Measurements from ENCODE around the gene BTBD2.
"Not testable (repeated sequence)": the region's sequence is repeated elsewhere in the genome, so short reads cannot be mapped to it uniquely, and the experiment has no call there.

The BTBD2 gene

DNA sequence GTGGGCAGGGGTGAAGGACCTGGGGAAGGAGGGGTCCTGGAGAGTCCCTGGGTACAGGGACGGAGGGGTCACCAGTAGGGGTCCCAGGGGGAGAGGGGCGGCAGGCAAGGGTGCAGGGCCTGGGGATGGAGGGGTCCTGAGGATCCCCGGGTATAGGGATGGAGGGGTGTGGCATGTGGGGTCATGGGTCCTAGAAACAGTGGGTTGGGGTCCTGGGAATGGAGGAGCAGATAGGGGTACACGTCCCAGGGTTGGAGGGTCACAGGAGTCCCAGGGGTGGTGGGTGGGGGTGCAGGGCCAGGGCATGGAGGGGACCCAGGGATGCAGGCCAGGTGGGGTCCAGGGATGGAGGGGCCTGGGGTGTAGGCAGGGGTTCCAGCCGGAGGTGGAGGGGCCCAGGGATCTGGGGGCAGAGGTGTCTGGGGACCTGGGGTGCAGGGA is 1.4 kb downstream of the BTBD2 start:
- no peak for DNase-seq (ENCODE audit: low spot score)

DNA sequence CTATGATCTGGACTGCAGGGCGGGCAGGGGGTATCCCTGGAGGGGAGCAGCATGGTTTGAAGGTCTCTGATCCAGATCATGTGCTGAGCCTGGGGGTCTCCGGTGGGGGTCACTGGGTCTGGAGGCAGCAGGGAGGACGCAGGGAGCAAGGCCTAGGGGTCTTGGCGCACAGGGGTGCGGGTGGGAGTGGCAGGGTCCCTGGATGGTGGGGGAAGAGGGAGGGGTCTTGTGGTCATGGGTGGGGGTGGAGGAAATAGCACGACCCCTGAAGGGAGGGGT is 1.9 kb downstream of the BTBD2 start:
- no peak for DNase-seq (ENCODE audit: low spot score)

DNA sequence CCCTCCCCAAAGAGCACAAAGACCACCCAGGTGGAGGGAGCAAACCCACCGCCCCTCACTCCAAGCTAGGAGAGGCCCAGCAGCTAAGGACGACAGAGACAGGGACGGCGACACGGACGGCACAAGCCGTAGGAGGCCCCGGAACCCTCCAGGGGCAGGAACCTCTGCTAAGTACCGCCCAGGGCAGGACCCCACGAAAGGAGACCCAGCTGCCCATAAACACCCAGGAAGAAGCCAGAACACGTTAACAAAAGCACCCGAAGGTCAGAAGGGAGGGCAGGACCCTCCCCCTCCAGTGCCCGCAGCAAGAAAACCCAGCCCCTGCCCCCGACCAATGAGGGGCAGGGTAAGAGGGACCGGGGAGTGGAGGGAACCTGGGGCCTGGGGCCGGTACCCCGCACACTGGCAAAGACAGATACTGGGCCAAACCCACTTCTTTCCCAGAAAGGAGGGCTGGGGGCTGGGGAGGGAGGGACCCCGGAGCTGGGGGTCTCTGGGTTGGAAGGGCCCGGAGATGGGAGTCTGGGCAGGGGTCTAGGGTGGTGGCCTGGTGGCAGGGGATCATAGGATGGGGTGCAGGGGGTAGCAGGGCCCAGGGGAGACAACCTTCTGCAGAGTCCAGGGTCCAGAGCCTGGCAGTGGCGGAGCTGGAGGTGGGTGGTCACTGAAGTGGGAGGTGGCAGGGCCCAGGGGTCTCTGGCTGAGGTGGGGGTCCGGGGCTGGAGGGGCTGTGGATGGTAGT is 2.4 kb downstream of the BTBD2 start:
- no peak for DNase-seq (ENCODE audit: low spot score)

DNA sequence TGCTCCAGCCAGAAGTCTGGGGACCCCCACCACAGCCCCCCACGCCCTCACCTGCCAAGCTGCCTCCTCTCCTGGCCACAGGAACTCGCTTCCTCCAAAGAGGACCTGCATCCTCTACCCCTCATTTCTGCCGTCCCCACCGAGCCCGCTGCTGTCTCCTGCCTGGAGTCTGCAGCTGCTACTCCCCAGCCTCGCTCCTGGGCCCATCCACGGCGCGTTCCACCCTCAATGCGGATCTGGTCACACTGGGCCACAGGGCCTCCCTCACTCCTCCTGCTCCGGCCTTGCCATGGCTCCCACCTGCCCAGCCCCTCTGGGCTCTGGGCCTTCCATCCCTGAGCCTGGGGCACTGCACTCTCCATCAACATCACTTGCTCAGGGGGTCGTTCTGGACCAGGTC is 4.3 kb downstream of the BTBD2 start:
- no peak for DNase-seq (ENCODE audit: low spot score)

DNA sequence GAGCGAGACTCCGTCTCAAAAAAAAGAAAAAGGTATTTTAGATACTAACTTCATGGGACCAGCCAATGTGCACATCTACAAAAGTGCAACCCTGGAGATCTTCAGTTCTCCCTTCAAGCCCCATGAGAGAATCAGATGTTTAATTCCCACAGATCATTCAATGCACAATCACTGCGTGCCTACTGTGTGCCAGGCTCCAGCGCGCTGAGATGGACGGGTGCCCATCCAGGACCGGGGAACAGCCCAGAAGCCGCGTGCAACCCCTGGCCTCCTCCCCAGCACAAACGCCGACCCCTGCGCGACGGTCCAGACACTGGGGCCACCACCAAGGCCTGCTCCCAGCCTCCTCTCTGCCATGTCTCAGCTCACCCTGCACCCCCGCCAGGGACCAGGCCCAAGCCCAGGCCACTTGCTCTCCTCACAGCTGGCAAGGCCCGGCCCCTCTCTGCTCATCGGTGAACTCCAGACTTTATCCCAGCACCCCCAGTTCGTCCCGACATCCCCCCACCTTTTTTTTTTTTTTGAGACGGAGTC is 5.3 kb downstream of the BTBD2 start:
- DNase-seq (ENCODE audit: low spot score), result no peak

DNA sequence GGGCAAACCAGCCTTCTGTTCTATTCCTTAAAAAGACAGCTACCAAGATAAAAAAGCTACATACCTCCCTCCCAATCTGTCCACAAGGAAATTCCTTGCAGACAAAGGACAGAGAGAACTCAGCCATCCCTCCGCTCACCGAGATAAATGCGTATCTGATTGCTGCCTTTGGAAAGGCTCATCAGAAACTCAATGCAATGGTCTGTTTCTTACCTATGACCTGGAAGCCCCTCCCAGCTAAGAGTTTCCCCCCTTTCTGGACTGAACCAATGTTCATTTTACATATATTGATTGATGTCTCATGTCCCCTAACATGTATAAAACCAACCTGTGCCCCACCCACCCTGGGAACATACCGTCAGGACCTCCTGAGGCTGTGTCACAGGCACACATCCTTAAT is 11.6 kb downstream of the BTBD2 start:
- DNase-seq (ENCODE audit: low spot score), result no peak

DNA sequence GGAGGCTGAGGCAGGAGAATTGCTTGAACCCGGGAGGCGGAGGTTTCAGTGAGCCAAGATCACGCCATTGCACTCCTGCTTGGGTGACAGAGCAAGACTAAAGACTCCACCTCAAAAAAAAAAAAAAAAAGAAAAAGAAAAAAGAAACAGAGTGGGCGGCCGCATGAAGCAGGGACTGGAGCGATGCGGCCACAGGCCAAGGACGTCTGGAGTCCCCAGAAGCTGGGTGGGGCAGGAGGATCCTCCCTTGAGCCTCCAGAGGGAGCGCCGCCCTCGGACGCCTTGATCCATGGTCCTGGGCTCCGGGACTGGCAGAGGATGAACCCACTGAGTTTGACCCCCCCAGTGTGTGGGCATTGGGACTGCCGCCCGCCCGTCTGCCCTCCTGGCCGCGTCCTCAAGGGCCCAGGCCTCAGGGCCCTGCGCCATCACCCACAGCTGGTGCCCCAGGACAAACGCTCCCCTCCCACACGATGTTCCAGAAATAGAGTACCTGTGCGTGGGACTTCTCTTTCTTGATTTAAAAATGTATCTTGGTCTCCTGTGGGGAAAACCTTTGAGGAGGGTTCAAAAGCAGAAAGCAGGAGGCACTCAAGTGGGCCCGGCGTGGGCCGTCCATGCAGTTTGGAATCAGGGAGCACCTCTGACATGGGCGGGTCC is 15.5 kb downstream of the BTBD2 start:
- DNase-seq (ENCODE audit: low spot score), result no peak

DNA sequence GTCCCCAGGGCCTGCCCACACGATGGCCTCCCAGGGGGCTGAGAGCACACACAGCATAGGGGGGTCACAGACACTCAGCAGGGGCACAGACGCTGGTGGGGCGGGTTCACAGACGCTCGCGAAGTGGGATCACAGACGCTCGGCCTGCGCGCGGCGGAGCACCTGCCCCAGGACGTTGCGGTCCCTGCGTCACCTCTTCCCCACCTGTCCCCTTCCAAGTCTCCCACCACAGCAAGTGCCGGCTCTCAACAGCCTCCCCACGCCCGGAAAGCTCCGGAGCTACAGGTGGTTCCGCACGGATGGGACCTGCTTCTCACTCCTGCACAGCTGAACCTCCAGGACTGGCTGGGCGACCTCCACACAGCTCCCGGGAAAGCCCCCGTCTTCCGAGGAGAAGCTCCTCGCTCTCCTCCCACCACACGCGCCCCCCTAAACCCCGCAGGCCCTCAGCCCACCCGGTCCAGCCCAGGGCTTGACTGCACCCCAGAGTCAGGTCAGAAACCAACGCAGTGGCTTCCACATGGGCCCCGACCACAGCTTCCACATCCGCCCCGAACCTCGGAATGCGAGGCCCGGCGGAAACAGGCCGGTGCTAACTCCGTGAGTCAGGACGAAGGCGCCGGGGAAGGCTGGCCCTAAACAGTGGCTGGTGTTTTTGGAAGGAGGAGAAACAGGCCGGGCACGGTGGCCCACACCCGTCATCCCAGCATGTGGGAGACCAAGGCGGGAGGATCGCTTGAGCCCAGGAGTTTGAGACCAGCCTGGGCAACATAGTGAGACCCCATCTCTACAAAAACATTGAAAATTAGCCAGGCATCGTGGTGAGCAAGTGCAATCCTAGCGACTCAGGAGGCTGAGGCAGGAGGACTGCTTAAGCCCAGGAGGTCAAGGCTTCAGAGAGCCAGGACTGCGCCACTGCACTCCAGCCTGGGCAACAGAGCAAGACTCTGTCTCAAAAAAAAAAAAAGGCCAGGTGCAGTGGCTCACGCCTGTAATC is 16.5 kb downstream of the BTBD2 start:
- no peak for DNase-seq (ENCODE audit: low spot score)

DNA sequence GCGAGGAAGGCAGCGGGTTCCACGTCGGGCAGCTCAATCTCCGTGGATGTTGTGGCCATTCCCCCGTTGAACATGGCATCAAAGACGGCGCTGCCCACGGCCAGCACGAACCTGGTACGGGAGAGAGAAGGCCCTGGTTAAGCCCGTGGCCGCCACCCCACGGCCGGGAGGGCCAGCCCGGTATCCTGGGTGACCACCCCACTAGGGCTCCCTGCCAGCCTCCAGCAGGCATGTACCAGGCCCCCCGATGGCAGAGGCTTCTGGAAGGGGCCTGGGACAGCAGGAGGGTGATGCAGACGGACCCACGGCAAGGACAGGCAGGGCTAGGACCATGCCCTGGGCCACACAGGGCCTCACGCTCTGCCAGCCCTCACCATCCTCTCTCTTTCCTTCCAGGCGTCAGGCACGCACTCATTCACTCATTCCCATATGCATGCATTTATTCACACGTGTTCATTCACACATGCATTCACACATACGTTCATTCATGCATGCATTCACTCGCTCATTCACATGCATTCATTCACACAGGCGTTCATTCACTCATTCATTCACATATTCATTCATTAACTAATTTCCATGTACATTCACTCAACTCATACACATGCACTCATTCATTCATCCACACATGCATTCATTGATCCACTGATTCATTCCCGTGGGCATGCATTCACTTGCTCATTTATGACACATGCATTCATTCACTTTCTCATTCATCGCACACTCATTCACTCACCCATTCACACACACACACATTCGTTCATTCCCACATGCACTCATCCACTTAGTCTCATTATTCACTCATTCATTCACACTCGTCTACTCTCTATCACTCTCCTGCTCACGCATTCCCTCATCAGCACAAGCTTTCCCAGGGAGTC is 17.9 kb downstream of the BTBD2 start:
- DNase-seq (ENCODE audit: low spot score), result no peak

DNA sequence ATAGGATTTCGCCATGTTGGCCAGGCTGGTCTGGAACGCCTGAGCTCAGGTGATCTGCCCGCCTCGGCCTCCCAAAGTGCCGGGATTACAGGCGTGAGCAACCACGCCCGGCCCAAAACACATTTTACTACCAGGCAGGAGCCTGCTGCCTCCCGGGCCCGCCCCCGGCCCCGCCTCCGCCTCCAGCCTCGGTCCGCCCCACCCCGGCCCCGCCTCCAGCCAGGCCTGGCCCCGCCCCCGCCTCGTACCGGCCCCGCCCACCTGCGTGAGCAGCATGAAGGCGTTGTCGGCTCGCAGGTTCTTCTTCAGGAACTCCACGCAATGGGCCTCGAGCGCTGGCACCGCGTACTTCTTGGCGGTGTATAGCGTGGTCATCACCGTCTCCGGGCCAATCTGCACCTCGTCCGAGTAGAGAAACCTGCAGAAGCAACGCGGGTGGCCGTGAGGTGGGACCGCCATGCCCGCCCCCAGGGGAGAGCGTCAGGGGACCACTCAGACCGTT is 22.7 kb downstream of the BTBD2 start:
- DNase-seq (ENCODE audit: low spot score), result no peak

DNA sequence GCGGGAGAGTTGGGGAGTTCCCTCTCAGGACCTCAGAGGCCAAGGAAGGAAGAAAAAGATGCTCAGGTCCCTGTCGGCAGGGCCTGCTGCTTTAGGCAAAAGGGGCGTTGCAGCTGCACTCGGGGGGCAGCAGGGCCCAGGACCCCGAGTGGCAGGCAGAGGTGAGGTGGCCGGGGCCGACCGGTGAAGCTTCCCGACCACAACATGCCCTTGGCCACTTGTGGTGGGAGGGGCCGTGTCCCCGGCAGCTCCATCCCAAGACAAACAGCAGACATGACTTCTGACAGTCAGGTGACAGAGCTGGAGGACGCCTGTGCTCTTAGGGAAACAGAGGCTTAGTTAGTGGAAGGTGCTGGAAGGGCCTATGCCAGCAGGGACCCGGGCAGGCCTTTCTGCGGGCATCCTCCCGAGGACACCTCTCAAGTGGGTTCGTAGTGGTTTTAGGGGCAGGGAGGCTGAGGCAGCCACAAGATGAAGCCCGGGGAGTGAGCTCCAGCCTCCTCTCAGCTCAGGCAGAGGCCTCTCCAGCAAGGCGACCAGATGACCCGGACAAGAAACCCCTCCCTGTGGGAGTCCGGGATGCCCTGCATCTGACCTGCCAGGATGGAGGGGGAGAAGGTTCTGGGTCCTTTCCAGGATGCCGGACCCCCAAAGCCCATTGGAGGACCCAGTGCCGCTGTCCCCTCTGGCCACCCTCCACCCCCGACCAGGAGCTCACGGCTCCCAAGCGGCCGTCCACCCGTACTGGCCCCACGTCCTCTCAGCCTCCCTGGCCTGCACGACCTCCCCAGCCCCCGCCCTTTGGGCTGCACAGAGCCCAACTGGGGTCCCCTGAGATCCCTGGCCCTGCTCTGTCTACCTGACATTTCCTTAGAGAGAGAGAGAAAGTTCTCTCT is 24.2 kb downstream of the BTBD2 start:
- no peak for DNase-seq (ENCODE audit: low spot score)

DNA sequence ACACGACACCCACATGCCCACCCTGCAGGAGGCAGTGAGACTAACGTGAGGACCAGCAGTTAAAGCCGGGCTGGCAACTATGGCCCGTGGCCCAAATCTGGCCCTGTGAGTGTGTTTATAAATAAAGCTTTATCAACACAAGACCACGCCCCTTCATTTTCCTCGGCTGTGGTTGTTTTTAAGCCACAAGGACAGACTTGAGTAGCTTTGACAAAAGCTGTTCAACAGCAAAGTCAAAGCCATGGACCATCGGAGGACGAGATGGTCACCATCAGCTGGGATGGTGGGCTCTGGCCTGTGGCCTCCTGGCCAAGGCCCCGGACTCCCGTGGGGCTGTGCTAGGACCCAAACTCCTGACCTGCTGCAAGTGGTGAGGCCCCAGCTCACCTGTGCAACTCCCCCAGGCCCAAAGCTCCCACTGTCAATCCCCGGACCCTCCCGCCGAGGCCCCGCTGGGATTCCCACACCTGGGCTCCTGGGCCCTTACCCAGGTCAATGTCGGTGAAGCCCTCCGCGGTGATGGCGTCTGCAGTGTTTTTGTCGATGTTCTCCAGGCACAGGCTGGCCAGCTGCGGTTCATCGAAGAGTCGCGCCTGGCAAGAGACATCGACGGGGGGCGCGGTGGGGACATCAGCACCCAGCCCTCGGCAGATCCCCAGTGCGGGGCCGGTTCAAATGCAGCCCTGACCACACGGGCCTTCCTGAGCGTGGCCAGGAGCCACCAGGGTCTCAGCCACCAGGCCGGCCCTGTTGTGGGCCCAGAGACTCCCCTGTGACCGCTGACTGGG is 25.1 kb downstream of the BTBD2 start:
- DNase-seq (ENCODE audit: low spot score), result no peak

DNA sequence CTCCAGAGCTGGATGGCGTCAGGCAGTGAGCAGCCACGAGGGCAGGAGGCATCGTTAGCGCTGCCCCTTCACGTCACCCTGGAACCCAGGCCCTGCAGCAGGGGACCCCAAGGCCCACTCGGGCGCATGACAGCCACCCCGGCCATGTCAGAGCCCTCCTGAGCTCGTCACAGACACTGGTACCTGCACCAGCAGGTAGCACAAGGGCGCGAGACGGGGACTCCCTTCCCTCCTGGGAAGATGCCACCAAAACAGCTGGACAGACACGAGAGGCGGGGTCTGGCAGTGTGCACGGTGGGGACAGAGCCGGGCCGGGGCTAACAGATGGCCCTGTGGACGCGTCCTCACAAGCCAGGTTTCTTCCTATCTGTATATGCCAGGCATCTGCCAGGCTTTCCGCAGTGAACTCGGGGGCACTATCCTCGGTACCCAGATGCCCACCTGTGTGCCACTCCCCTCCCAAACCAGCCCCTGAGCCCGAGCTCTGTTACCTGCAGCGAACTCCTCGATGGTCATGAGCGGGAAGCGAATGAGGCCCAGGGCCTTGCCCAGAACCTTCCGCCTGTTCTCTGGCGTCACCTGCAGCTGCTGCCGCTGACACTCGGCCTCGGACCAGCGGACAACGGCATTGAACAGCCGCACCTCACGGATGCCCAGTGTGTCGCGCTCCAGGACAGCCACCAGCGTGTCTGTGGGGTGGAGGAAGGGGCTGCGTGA is 25.8 kb downstream of the BTBD2 start:
- DNase-seq (ENCODE audit: low spot score), result no peak

DNA sequence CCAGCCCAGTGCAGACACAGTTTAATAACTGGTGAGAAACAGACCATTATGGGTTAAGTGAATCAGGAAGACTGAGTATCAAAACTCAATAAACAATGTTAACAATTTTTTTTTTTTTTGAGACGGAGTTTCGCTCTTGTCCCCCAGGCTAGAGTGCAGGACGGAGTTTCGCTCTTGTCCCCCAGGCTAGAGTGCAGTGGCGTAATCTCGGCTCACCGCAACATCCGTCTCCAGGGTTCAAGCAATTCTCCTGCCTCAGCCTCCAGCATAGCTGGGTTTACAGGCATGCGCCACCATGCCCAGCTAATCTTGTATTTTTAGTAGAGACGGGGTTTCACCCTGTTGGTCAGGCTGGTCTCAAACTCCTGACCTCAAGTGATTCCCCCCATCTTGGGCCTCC is 27.1 kb downstream of the BTBD2 start:
- DNase-seq (ENCODE audit: low spot score), result not testable (repeated sequence)

DNA sequence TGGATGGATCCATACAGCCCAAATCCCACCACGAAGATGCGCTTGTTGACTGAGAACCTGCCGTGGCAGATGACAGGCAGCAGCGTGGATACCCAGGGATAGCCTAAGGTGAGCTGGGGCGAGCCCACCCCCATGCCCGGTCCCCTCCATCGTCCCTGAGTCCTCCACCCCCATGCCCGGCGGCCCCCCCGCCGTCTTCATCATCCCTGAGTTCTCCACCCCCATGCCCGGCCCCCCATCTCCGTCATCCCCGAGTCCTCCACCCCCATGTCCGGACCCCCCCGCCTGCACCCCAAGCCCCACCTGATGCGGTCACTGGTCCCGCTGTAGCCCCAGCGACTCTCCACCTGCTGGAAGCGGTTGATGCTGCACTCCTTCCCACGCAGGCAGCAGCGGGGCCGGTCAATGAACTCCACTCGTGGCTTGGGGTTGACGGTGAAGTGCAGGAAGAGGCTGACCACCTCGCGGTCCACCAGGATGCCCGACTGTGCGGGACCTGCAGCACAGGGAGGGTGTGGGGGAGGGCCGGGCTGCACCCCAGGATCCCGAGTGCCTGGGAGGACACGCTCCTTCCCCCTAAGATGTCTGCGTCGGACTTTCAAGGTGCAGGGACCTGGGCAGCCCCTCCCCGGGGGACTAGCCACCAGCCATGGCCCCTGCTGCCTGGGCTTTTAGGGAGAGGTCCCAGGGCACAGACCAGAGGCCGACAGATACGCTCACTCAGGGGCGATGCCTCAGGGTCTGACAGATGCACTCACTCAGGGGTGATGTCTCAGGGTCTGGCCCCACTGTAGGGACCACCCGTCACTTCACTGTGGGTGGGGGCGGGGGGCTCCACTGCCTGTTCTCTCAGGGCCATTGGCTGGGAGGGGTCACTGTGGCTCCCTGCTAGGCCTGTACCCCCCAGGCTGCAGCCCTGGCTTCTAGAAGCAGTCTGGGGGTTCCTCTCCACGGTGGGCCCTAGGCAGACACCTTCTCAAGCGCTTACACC is 28.0 kb downstream of the BTBD2 start:
- no peak for DNase-seq (ENCODE audit: low spot score)

DNA sequence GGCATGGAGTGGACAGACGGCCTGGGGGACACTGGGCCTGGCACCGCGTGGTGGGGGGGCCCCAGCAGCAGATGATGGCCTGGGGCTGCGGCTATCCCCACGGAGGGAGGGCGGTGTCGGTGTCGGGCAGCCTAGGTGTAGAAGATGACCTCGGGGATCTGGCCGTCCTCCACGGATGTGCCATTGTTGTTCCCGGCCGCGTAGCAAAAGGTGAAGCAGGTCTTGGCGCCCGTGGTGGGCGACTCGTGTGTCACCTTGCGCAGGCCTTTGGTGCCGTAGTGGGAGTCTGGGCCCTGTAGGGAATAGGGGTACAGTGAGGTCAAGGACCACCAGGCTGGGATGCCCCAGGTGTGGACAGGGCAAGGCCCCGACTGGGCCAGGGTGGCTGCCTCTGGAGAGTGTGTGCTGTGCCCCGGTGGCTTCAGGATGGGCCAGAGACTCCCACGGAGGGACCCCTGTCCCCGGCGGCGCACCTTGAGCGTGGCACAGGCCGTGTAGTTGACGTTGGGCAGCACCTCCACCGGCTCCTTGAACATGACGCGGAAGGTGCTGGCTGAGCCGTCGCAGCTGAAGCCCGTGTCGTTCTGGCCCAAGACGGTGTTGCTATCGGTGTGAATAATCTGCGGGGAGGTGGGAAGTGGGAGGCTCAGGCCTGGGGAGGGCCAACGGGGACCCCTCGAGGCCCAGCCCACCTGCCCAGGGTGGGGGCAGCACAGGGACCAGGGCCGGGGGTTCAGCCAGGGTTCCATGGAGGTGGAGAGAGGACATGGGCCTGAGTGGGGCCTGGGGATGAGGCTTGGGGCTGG is 29.0 kb downstream of the BTBD2 start:
- DNase-seq (ENCODE audit: low spot score), result no peak
